H9 (cell line): ENCODE data around the gene SDK1. TPM values are rescaled to one million over a fixed set of nuclear protein-coding genes. Genes with fewer than 3 reads are reported as not detected.

ENCODE experiments used
- DNase-seq: peaks from one replicate; pipeline ENCODE4 v3.0.0-alpha.2; 2017
- H2AFZ ChIP-seq: one replicate; pipeline ENCODE4 v1.6.1; 2013; ENCODE audit warnings: mild to moderate bottlenecking, low read length, control low read depth, moderate library complexity
- H2AK5ac ChIP-seq: 2 replicates; pipeline ENCODE4 v1.6.1; 2013; ENCODE audit warnings: low read length, control low read depth, mixed read lengths; ENCODE audit not compliant: insufficient read length
- H2BK120ac ChIP-seq: one replicate; pipeline ENCODE4 v1.6.1; 2013; ENCODE audit warnings: low read depth, mild to moderate bottlenecking, low read length, control low read depth, inconsistent platforms; ENCODE audit not compliant: poor library complexity, severe bottlenecking
- H2BK12ac ChIP-seq: 2 replicates; pipeline ENCODE4 v1.6.1; 2013; ENCODE audit warnings: low read length, control low read depth, mixed read lengths, low read depth; ENCODE audit not compliant: insufficient read length
- H2BK15ac ChIP-seq: 2 replicates; pipeline ENCODE4 v1.6.1; 2013; ENCODE audit warnings: low read depth, low read length, control low read depth
- H2BK20ac ChIP-seq: one replicate; pipeline ENCODE4 v1.6.1; 2013; ENCODE audit warnings: low read depth, mild to moderate bottlenecking, low read length, control low read depth, inconsistent platforms; ENCODE audit not compliant: poor library complexity, severe bottlenecking
- H2BK5ac ChIP-seq: 2 replicates; pipeline ENCODE4 v1.6.1; 2013; ENCODE audit warnings: low read length, control low read depth, mixed read lengths; ENCODE audit not compliant: insufficient read length
- H3K14ac ChIP-seq: 2 replicates; pipeline ENCODE4 v1.6.1; 2013; ENCODE audit warnings: low read length, control low read depth; ENCODE audit not compliant: insufficient read depth
- H3K18ac ChIP-seq: 2 replicates; pipeline ENCODE4 v1.6.1; 2013; ENCODE audit warnings: low read depth, mild to moderate bottlenecking, mixed read lengths, low read length, control low read depth; ENCODE audit not compliant: insufficient read length
- H3K23ac ChIP-seq: 2 replicates; pipeline ENCODE4 v1.6.1; 2013; ENCODE audit warnings: low read length, control low read depth, mixed read lengths, low read depth; ENCODE audit not compliant: insufficient read length
- H3K23me2 ChIP-seq: 2 replicates; pipeline ENCODE4 v1.6.1; 2013; ENCODE audit warnings: low read depth, mild to moderate bottlenecking, mixed read lengths, low read length, control low read depth; ENCODE audit not compliant: insufficient read length, poor library complexity, severe bottlenecking
- H3K27ac ChIP-seq: 2 replicates; pipeline ENCODE4 v1.5.1; 2013; ENCODE audit warnings: low read length, control low read depth, mixed read lengths, low read depth; ENCODE audit not compliant: insufficient read length
- H3K27me3 ChIP-seq: 2 replicates; pipeline ENCODE4 v1.6.1; 2013; ENCODE audit warnings: low read length, control low read depth, inconsistent platforms; ENCODE audit not compliant: insufficient read depth
- H3K4ac ChIP-seq: 2 replicates; pipeline ENCODE4 v1.6.1; 2013; ENCODE audit warnings: low read depth, mild to moderate bottlenecking, control low read depth, inconsistent platforms, low read length, moderate library complexity
- H3K4me1 ChIP-seq: 2 replicates; pipeline ENCODE4 v1.6.1; 2013; ENCODE audit warnings: low read length, control low read depth, inconsistent platforms; ENCODE audit not compliant: insufficient read depth
- H3K4me2 ChIP-seq: 2 replicates; pipeline ENCODE4 v1.6.1; 2013; ENCODE audit warnings: low read length, control low read depth, mixed read lengths; ENCODE audit not compliant: insufficient read length, insufficient read depth
- H3K56ac ChIP-seq: 2 replicates; pipeline ENCODE4 v1.6.1; 2013; ENCODE audit warnings: low read depth, mild to moderate bottlenecking, mixed read lengths, low read length, control low read depth; ENCODE audit not compliant: insufficient read length
- H3K79me1 ChIP-seq: 2 replicates; pipeline ENCODE4 v1.6.1; 2013; ENCODE audit warnings: low read depth, mild to moderate bottlenecking, moderate library complexity, low read length, control low read depth, inconsistent platforms; ENCODE audit not compliant: insufficient read depth, poor library complexity, severe bottlenecking
- H3K79me2 ChIP-seq: 2 replicates; pipeline ENCODE4 v1.6.1; 2013; ENCODE audit warnings: low read length, control low read depth, inconsistent platforms; ENCODE audit not compliant: insufficient read depth
- H3K9ac ChIP-seq: 2 replicates; pipeline ENCODE4 v1.6.1; 2013; ENCODE audit warnings: low read length, control low read depth, mixed read lengths; ENCODE audit not compliant: insufficient read length; ENCODE audit errors: extremely low read depth
- H3K9me3 ChIP-seq: one replicate; pipeline ENCODE4 v1.6.1; 2013; ENCODE audit warnings: low read depth, low read length, inconsistent platforms; ENCODE audit not compliant: control insufficient read depth
- H3T11ph ChIP-seq: one replicate; pipeline ENCODE4 v1.6.1; 2013; ENCODE audit warnings: mild to moderate bottlenecking, low read length, control low read depth, inconsistent platforms
- H4K20me1 ChIP-seq: one replicate; pipeline ENCODE4 v1.6.1; 2013; ENCODE audit not compliant: control insufficient read depth, insufficient read length, insufficient read depth
- H4K5ac ChIP-seq: 2 replicates; pipeline ENCODE4 v1.6.1; 2013; ENCODE audit warnings: low read depth, mild to moderate bottlenecking, mixed read lengths, low read length, control low read depth; ENCODE audit not compliant: insufficient read length
- H4K8ac ChIP-seq: replicated peaks from 2 replicates; pipeline ENCODE4 v1.6.1; 2013; ENCODE audit warnings: low read length, control low read depth, mixed read lengths, low read depth; ENCODE audit not compliant: insufficient read length
- H4K91ac ChIP-seq: 2 replicates; pipeline ENCODE4 v1.6.1; 2013; ENCODE audit warnings: low read depth, mild to moderate bottlenecking, moderate library complexity, mixed read lengths, low read length, control low read depth; ENCODE audit not compliant: insufficient read length
- H3K27ac Mint-ChIP-seq, 3 experiments: 2 replicates in 2 of 3; 3 replicates in 1 of 3; pipeline ENCODE4 v1.8.0; 2020 to 2021; ENCODE audit warnings: mixed read lengths in 3 of 3, mild to moderate bottlenecking in 1 of 3, moderate library complexity in 1 of 3
- H3K27me3 Mint-ChIP-seq: 2 replicates; pipeline ENCODE4 v1.8.0; 2021; ENCODE audit warnings: low read depth, mild to moderate bottlenecking, moderate library complexity, mixed read lengths
- H3K36me3 Mint-ChIP-seq, 3 experiments: 2 replicates in 2 of 3; 3 replicates in 1 of 3; pipeline ENCODE4 v1.8.0; 2020 to 2021; ENCODE audit warnings: low read depth in 3 of 3, mixed read lengths in 3 of 3; ENCODE audit not compliant: insufficient read depth in 1 of 3
- H3K4me1 Mint-ChIP-seq, 2 experiments: 2 replicates each; pipeline ENCODE4 v1.8.0; 2020; ENCODE audit warnings: mixed read lengths in 2 of 2
- H3K4me3 Mint-ChIP-seq, 2 experiments: 2 replicates in 1 of 2; 3 replicates in 1 of 2; pipeline ENCODE4 v1.8.0; 2020 to 2021; ENCODE audit warnings: mild to moderate bottlenecking in 2 of 2, mixed read lengths in 2 of 2, moderate library complexity in 1 of 2
- H3K9me3 Mint-ChIP-seq, 2 experiments: 2 replicates in 1 of 2; 3 replicates in 1 of 2; pipeline ENCODE4 v1.8.0; 2020; ENCODE audit warnings: mild to moderate bottlenecking in 2 of 2, mixed read lengths in 2 of 2, moderate library complexity in 1 of 2
- WGBS: extraction: QIAGEN DNeasy Blood & Tissue Kit; methylation state at CpG from one replicate; pipeline ENCODE4 v1.1.7; 2013; ENCODE audit warnings: missing lambda C conversion rate, low lambda C conversion rate, mixed read lengths; ENCODE audit not compliant: insufficient read length; ENCODE audit errors: extremely low coverage; 5-methylcytosine and 5-hydroxymethylcytosine counted together
- total RNA-seq: library from RNA; stranded (reverse); gene quantifications from 2 replicates; pipeline ENCODE4 v1.2.1, GENCODE V29; 2021
- TF ChIP-seq, protein P1 (sequence below): fragments of 200-600 bp; sonication (generic); conservative IDR thresholded peaks from 3 replicates; pipeline ENCODE4 v1.8.0; 2021; ENCODE audit warnings: antibody characterized with exemption, mild to moderate bottlenecking

SDK1 gene
- total RNA-seq, 1 experiment from 2014 or later = 8.7 TPM

GRCh38 chr7:3585826-3586225 lies 284.8 kb downstream of the SDK1 start:
- no CpG with 5 or more reads among the region's 4 CpGs for WGBS
- Histone ChIP-seq H2BK15ac (no peak overlapping the region), H2BK120ac (no peak overlapping the region), H3K23me2 (no peaks in the 10 kb centered on the region), H4K5ac (no peak overlapping the region), H2BK20ac (no peak overlapping the region), H3K4me2 (no peak overlapping the region), H4K20me1 (no peaks in the 10 kb centered on the region), H3K56ac (no peak overlapping the region), H3K14ac (no peak overlapping the region), H2BK5ac (no peak overlapping the region), H3T11ph (no peak overlapping the region), H3K79me1 (no peaks in the 10 kb centered on the region), H3K79me2 (no peaks in the 10 kb centered on the region; the same call in 1 of the 2 replicates), H2AK5ac (no peak overlapping the region), H3K27ac (no peak overlapping the region), H3K4ac (no peak overlapping the region), H4K8ac (no peak overlapping the region), H3K9ac (no peak overlapping the region), H2BK12ac (no peak overlapping the region), H2AFZ (no peak overlapping the region), H3K23ac (no peak overlapping the region), H3K27me3 (no peaks in the 10 kb centered on the region), H4K91ac (no peak overlapping the region), H3K4me1 (peaks cover 8% of the 10 kb centered on the region; the same call in 1 of the 2 replicates), H3K18ac (no peak overlapping the region), H3K9me3 (no peaks in the 10 kb centered on the region)
- no peak for DNase-seq
- no peak overlapping the region for H3K27ac Mint-ChIP-seq
- no peaks in the 10 kb centered on the region for H3K27me3 Mint-ChIP-seq
- H3K36me3 Mint-ChIP-seq = peaks cover 0 to 7% (median 2%) of the 10 kb centered on the region in 3 experiments; a peak in 4 of 7 replicates
- no peak overlapping the region for H3K4me3 Mint-ChIP-seq
- H3K4me1 Mint-ChIP-seq = peaks cover 12 to 13% of the 10 kb centered on the region in 2 experiments
- TF ChIP-seq, protein P1, sequence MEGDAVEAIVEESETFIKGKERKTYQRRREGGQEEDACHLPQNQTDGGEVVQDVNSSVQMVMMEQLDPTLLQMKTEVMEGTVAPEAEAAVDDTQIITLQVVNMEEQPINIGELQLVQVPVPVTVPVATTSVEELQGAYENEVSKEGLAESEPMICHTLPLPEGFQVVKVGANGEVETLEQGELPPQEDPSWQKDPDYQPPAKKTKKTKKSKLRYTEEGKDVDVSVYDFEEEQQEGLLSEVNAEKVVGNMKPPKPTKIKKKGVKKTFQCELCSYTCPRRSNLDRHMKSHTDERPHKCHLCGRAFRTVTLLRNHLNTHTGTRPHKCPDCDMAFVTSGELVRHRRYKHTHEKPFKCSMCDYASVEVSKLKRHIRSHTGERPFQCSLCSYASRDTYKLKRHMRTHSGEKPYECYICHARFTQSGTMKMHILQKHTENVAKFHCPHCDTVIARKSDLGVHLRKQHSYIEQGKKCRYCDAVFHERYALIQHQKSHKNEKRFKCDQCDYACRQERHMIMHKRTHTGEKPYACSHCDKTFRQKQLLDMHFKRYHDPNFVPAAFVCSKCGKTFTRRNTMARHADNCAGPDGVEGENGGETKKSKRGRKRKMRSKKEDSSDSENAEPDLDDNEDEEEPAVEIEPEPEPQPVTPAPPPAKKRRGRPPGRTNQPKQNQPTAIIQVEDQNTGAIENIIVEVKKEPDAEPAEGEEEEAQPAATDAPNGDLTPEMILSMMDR = no peak
- H3K9me3 Mint-ChIP-seq = peaks cover 3 to 5% of the 10 kb centered on the region in 2 experiments; a peak in 3 of 5 replicates
